ENCODE data around the gene FAM117B.
A peak's percentile ranks its signal among the peaks of the same experiment; 100 is the strongest.
"Not testable (repeated sequence)": the region's sequence is repeated elsewhere in the genome, so short reads cannot be mapped to it uniquely, and the experiment has no call there.

Gene FAM117B

DNA sequence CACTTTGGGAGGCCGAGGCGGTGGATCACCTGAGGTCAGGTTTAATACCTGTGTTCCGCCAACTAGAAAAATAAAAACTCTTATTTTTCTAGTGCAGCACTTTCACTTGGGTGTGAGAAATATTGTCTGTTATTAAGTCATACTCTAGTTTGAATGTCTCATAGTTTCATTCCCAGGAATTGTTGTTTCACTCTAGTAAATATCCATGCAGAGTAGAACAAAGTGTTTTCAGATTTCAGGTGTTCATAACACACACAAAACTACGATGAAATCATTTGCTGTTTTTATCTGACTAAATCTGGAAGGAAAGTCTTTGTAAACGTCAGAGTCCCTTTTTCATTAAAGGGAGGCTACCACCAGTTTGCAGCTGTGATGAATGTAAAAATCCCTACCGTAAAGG is 4.0 kb downstream of the FAM117B start:
- no peak for DNase-seq (ENCODE audit: low spot score)

DNA sequence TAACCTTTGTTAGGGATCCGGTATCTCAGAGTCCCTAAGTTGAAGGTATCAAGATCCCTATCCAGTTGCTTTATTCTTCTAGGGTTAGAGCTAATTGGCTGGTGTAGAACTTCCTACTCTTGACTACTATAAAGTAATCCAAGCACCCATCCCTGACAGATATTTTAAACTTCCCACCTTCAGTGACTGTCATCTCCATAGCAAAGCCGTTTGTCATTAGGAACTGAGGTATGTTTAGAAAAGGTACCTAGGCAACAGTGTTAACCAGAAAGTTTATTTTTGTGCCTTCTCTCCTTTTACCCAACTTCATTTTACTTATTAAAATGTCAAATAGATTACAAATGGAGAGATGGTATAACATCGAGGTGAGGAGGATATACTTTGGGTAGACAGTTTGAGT is 4.5 kb downstream of the FAM117B start:
- DNase-seq (ENCODE audit: low spot score) = no peak

DNA sequence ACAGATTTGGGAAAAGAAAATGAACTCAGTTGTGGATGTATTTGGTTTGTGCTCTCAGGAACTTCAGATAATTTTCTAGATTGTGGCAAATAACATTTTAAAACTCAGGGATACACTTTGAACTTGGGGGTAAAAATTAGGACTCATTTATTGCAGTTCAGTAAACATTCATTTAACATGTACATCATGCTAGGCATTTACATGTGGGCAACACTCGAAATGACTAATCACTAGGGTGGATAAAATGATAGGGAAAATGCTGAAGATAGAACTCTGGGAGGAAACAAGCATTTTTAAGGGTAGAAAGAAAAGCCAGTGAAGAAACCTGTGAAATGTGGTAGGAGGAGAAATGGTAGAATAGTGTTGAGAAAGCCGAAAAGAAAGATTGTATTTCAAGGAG is 7.8 kb downstream of the FAM117B start:
- no peak for DNase-seq (ENCODE audit: low spot score)

DNA sequence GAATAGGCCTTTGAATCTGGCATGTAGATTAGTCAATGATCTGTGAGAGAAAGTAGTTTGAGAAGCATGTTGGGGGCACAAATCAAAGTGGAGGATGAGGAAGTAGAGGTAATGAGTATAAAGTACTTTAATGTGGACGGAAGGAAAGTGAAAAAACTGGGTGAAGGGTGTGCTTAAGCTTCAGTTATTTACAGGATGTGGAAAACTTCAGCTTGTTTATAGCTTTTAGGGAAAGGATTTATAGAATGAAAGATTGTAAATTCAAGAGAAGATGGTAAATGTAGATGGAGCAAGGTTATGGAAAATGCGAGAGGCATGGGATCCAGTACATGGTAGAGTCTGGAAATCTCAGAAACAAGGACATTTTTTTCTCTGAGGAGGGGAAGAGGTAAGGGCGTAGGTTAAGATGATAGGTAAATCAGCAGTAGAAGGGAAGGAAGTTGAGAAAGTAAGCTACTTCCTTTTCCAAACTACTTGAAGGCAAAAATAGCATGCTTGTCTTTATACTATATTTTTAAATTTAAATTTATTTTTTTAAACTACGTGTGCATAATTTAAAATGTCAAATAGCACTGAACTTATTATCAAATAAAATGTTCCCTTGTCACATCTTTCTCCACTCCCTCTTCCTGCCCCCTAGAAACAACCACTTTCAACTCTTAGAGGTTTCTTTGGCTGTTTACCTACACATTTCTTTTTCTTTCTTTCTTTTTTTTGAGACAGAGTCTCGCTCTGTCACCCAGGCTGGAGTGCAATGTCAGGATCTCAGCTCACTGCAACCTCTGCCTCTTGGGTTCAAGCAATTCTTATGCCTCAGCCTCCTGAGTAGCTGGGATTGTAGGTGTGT is 8.5 kb downstream of the FAM117B start:
- DNase-seq (ENCODE audit: low spot score) = no peak

DNA sequence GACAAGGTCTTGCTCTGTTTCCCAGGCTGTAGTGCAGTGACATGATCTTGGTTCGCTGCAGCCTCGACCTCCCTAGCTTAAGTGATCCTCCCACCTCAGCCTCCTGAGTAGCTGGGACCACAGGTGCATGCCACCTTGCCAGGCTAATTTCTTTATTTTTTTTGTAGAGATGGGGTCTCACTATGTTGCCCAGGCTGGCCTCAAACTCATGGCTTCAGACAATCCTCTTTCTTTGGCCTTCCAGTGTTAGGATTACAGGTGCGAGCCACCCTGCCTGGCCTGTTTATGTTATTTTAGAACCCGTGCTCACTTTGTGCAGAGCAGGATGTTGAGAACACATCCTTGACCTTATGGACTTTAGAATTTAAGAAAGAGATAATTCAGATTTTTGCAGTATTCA is 17.4 kb downstream of the FAM117B start:
- no peak for DNase-seq (ENCODE audit: low spot score)

DNA sequence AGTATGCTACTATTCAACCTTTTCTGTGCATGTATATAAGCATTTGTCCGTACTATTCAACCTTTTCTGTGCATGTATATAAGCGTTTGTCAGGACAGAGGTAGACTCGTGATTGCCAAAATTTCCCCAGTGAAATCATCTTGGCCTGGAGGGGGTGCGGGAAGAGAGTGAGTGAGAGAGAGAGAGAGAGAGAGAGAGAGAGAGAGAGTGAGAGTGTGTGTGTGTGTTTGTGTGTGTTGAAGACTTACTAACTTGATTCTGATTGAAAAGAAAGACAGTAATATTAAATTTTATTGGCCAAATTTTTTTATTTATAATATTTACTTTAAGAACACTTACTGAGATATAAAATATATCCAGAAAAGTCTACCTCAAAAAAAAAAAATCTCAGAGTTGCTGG is 19.1 kb downstream of the FAM117B start:
- no peak for DNase-seq (ENCODE audit: low spot score)

DNA sequence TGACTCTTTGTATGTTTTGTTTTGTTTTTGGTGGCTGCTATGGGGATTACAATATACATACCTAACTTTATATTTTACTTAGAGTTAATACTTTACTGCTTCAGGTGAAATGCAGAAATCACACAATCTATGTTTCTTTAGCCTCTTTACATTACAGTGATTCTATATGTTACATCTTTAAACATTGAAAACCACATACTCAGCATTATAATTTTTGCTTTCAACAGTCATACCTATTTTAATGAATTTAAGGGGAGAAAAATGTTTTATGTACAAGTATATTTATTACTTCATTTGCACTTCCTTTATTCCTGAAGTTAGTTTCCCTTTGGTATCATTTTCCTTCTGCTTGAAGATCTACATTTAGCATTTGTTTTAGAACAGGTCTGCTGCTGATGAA is 23.1 kb downstream of the FAM117B start:
- no peak for DNase-seq (ENCODE audit: low spot score)

DNA sequence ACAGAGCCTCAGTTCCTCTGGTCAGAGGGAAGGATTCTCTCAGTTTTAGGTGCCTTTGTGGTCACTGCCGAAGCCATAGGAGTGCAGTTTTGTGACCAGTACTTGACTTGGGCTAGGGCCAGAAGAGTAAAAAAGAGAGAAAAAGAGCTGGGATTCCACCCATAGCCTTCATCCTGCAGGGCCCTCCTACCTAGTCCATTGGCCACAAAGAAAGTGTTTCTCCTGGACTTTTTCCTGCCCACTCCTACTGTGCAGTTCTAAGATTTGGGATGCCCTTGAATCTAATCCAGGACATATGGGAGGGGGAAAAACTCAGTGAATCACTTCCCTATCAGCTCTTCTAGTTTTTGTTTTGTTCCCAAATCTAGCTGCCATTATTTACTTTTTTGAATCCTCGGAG is 26.0 kb downstream of the FAM117B start:
- no peak for DNase-seq (ENCODE audit: low spot score)

DNA sequence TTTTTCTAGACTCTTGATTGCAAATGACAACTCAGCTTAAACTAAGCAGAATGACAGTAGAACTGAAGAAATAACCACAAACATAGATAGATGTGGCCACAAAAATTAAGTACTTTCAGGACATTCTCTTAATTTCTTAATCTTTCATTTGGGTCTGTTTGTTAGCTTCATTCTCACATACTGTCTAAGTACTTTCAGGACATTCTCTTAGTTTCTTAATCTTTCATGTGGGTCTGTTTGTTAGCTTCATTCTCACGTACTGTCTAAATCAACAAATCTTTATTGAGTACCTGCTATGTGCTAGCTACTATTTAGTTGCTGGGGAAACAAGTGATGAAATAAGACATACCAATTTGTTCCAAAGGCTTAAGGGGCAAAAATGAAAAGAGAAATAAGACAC is 35.1 kb downstream of the FAM117B start:
- DNase-seq (ENCODE audit: low spot score) = no peak

DNA sequence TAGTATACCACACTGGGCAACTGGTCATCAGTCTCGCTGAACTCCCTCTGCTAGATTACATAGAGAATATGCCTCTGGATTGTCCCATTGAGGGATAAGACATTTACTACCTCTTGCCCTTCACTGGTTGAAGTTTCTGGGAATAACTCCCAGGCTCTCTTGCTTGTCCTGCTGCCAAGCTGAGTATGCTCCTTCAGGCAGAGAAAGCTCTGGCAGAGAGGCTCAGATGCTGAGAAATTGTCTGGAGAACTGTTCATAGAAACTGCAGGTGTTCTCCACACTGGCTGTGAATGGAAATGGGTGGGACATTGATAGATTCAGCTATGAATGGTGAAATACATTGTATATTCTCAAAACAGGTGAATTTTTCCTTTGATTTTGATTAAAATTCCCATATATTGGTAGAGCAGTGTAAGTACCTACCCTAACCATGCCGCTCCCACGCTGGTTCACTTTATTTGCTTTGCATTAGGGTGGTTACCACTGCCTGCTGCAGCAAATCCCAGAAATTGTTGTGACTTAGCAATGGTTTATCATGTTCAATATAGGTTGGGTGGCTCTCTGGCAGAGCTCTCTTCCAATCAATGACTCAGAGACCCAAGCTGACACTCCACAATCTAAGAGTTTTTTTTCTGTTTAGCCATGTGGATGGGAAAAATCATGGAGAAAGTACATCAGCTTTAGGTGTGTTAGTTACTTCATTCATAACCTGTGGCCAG is 36.7 kb downstream of the FAM117B start:
- peak; percentile 7 for DNase-seq (ENCODE audit: low spot score)

DNA sequence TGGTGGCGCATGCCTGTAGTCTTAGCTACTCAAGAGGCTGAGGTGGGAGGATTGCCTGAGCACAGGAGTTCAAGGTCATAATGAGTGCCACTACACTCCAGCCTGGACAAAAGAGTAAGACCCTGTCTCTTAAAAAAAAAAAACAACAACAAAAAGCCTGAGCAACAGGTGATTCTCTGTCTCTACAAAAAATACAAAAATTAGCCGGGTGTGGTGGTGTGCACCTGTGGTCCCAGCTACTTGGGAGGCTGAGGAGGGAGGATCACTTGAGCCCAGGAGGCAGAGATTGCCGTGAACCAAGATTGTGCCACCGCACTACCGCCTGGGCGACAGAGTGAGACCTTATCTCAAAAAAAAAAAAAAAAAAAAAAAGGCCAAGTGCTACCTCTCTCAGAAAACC is 40.3 kb downstream of the FAM117B start:
- not testable (repeated sequence) for DNase-seq (ENCODE audit: low spot score)

DNA sequence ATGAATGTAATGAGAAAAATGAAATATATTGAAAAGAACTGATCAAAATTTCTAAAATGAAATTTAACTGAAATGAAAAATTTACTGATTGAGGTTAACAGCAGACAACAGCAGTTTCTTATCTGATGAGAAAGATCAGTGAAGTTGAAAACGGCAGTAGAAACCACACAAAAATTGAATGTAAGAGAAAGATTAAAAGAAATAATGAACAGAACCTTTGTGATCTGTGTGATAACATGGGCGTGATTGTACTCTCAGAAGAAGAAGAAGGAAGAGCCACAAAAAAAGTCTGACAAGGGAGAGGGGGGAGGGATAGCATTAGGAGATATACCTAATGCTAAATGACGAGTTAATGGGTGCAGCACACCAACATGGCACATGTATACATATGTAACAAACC is 45.2 kb downstream of the FAM117B start:
- DNase-seq (ENCODE audit: low spot score) = no peak

DNA sequence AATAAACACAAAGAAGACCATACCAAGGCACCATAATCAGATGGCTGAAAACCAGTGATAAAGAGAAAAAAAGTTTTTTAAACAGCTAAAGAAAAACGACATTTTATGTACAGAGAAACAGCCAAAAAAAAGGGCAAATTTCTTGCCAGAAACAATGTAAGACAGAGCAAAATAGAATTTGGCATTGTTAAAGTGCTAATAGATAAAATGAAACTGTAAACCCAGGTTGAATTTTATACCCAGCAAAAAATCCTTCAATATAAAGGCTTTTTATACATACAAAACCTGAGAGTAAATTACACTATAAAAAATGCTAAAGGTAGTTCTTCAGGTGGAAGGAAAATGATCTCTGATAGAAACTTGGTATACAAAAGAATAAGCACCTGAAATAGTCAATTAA is 45.7 kb downstream of the FAM117B start:
- no peak for DNase-seq (ENCODE audit: low spot score)

DNA sequence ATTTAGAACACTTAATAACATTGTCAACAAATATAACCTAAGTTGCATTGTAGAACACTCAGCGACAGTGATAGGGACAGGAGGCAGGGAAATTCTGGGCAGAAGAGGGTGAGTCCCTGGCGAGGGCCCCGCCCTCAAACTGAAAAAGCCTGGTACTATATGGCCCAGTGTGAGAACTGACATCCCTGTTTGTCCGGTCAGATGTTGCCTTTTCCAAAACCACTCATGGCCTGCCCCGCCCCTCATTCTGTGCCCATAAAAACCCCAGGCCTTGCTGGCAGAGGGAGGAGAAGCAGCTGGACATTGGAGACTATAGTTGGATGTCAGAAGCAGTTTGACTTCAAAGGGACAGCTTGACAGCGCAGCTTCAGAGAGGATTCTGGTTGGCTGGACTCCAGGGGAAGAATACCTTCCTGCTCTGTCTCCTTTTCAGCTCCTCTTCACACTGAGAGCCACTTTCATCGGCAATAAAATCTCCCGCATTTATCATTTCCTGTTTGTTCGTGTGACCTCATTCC is 47.0 kb downstream of the FAM117B start:
- DNase-seq (ENCODE audit: low spot score) = no peak

DNA sequence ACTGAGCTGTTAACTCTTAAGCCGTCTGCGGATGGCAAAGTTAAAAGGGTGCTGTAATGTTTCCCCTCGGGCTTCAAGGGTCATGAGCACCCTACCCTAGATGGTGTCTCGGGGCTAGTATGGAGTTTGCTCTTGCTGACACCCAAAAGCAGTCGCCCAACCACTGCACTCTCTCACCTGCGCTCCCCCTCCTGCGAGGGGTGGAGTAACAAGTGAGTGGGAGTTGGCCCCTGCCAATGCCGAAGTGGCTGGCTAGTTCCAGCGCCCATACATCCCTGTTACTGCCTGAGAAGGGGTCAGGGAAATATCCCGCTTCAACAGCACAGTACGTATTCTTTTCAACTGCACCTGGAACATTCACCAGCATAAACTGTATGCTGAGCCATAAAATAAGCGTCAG is 47.5 kb downstream of the FAM117B start:
- DNase-seq (ENCODE audit: low spot score) = no peak

DNA sequence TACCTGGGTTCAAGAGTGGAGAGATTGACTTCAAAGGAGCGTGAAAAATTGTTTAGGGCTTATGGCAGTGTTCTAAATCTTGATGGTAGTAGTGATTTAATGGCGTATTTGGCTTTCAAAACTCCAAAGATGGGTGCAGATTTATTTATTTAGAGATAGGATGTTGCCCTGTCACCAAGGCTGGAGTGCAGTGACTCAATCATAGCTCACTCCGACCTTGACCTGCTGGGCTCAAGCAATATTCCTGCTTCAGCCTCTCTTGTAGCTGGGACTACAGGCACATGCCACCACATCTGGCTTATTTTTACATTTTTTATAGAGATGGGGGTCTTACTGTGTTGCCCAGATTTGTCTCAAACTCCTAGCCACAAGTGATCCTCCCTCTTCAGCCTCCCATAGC is 52.5 kb downstream of the FAM117B start:
- no peak for DNase-seq (ENCODE audit: low spot score)

DNA sequence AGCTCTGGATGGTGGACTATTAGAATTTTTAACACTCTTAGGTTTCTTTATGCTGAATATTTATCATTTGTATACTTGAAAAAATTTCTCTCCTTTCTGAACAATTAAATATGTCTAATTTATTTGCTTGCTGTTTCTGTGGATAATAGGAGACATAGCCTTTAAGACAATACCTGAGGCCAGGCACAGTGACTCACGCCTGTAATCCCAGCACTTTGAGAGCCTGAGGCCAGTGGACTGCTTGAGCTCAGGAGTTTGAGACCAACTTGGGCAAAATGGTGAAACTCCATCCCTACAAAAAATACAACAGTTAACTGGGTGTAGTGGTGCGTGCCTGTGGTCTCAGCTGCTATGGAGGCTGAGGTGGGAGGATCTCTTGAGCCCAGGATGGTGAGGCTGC is 54.7 kb downstream of the FAM117B start:
- DNase-seq (ENCODE audit: low spot score) = no peak

DNA sequence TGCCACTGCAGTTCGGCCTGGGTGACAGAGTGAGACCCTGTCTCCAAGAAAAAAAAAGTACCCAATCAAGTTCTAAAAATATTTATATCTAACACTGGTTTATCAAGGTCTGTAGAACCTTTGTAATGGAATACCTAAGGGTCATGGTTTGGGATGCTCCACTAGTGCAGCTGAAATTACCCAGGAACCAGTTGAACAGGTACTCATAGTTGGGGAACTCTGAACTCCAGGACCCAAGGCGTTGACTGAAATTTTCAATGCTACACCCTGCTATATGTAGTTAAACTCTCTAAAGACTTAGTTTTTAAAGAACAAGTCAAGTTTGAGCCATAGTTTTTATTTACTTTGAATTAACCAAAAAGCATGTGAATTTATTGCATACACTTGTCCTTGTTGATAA is 55.1 kb downstream of the FAM117B start:
- no peak for DNase-seq (ENCODE audit: low spot score)

DNA sequence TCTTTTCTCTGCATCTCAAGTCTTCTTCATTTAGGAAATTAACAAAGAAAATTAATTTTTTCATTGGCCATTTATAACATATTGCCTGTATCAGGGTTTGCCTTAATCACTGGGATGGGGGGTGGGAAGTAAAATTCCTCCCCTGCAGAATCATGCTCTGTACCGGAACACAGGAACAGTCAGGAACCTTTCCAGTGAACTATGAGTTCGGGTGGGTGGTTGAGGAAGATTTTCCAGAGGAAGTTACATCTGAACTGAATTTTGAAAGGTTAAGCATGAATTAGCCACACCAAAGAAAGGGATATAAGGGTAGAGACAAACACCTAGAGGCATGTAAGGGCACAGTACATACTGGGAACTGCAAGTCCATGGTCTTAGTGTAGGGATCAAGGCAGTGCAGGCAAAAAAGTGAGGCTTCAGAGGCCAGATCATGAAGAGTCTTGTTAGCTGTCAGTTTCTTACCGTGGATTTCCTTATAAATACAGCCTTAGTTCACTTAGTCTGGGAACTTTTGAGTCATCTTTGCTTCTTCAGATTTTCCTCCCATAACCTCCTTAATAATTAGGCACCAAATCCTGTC is 55.6 kb downstream of the FAM117B start:
- no peak for DNase-seq (ENCODE audit: low spot score)

DNA sequence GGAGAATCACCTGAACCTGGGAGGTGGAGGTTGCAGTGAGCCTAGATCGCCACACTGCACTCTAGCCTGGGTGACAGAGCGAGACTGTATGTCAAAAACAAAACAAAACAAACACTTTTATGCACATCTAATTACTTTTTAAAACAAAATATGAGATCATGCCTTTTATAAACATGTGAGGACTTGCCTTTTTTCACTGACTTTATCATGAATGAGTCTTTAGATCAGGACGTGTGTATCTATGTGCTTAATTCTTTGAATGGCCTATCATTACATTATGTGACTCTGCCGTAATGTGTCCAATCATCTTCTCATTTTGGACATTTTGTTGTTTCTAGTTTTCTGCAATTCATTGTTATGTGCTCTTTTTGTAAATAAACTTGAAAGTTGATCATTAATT is 58.7 kb downstream of the FAM117B start:
- no peak for DNase-seq (ENCODE audit: low spot score)

DNA sequence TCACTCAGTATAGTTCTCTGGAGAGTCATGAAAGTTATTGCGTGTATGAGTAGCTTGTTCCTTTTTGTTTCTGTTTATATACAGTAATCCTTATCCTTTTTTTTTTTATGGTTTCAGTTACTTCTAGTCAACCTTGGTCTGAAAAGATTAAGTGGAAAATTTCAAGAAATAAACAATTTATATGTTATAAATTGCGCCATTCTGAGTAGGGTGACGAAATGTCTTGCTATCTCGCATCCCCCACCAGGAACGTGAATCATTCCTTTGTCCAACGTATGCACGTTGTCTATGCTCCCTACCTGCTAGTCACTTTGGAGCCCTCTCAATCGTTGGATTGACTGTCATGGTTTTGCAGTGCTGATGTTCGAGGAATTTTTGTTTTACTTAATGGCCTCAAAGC is 60.4 kb downstream of the FAM117B start:
- no peak for DNase-seq (ENCODE audit: low spot score)

DNA sequence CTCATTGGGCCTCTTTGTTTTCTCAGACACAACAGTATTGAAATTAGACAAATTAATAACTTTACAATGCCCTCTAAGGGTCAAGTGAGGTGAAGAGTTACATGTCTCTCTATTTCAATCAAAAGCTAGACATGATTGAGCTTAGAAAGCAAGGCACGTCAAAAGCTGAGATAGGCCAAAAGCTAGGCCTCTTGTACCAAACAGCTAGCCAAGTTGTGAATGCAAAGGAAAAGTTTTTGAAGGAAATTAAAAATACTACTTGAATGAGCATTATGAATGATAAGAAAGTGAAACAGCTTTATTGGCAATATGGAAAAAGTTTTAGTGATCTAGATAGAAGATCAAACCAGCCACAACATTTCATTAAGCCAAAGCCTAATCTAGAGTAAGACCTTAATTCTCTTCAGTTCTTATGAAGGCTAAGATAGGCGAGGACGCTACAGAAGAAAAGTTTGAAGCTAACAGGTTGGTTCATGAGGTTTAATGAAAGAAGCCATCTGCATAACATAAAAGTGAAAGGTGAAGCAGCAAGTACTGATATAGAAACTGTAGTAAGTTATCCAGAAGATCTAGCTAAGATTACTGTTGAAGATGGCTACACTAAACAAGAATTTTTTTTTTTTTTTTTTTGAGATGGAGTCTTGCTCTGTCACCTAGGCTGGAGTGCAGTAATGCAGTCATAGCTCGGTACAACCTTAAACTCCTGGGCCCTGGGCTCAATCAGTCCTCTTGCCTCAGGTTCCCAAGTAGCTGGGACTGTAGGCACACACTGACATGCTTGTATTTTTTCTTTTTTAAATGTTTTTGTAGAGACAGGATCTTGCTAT is 65.5 kb downstream of the FAM117B start:
- DNase-seq (ENCODE audit: low spot score) = no peak

All from globus pallidus (tissue), 1 donor.